Measurements from ENCODE around the gene NCOR2.

Gene NCOR2

DNA sequence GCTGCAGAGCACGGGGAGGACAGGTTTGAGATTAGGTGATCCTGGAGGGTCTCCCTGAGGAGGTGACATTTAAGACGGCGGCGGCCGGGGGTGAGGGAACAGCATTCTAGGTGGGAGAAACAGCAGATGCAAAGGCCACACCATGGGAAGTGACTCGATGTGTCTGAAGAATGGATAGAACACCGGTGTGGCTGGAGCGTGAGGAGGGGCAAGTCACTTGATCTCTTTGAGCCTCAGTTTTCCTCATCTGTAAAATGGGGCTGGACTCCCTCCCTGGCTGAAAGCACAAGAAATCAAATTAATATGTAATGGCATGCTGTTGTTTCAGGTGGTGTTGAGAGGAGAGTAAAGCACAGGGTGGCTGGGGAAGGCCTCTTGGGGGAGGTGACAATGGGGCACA lies 10.0 kb upstream of the NCOR2 start:
- no peak for DNase-seq (ENCODE audit: low read depth in 3 of 3)

- DNase-seq (ENCODE audit: low read depth in 3 of 3): no peak
These were observed 8.7 kb upstream of the NCOR2 start for GRCh38 chr12:124576061-124576650.

DNA sequence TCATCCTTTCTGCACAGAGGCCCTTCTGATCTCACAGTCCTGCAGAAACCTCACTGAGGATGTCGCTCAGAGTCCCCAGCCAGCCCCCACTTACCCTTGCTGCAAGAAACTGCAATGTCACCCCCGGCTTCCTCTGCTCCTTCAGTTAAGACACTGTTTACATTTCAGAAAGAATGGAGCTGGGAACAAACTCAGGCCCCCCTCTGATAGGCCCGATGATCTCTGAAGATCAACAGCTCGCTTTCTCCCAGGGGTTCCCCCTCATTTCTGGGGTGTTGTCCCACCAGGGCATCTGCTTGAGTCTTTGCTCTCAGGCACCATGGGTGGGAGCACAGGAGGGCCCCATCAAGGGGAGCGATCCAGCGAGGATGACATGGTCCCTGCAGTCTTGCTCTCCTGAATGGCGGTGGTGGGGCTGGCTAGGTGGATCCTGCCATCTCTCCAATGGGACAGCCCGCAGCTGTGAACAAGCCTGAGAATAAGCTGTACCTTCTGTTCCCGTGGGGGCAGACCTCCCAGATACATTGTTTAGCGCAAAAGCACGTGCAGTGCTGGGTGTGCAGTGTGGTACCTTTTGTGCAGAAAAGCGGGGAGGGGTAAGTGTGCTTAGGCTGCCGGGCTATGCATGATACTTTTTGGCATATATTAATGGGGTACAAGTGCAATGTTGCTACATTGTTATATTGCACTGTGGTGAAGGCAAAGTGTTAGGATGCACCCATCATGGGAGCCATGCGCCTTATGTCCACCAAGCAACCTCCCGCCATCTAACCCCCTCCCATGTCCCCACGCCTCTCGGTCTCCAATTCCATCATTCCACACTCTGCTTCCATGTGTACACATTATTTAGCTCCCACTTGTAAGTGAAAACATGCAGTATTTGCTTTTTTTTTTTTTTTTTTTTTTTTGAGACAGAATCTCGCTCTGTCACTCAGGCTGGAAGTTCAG lies 6.7 kb upstream of the NCOR2 start:
- DNase-seq (ENCODE audit: low read depth in 3 of 3): no peak

- no peak for DNase-seq (ENCODE audit: low read depth in 3 of 3)
These were observed 4.1 kb upstream of the NCOR2 start for GRCh38 chr12:124571556-124571955.

DNA sequence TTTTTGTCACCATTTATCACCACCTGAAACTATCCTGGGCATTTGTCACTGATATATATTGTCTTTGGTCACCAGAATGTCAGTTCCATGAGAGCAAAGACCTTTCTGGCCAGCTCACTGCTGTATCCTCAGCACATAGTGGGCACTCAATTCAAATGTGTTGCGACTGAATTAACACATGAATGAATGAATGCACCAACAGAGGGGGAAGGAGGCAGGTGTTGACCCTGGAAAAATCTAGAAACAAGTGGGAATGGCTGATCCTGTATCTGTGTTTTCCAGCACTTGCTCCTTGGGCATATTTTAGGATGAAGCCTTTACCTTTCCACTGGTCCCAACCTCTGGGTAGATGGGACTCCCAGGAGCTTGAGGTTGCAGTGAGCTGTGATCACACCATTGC lies 3.4 kb upstream of the NCOR2 start:
- DNase-seq (ENCODE audit: low read depth in 3 of 3): no peak

DNA sequence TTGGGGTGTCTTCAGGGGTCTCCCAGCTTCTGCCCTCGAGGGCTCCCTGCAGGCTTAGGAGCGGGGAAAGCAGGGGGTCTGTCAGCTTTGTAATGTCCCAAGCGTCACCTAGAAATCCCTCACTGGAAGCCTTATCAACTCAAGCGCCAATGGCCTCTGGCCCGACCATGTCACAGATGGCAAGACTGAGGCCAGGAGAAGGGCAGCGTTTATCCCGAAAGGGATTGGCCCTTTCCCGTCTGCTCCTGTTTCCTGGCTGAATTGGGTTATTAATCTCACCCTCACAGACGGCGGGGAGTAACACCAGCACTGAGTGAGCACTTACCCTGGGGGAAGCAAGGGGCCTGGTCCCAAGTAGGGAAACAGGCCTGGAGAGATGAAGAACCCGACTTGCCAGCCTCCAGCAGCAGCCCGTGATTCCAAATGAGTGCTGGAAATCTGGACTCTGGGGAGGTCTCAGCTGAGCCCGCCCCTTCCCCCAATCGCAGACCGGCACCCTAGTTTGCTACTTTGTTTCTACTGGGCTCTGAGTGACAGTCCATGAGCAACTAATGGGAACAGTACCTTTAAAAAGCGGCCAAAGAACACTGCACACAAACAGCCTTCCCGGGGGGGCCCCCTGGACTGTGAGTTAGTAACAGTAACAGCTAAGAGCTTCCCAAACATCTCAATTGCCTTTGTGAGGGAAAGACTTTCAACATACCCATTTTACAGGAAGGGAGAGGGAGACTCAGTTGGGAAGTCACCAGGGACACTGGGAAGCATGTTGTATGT lies 2.1 kb upstream of the NCOR2 start:
- DNase-seq (ENCODE audit: low read depth in 3 of 3): no peak

GRCh38 chr12:124568431-124569374 lies 1.3 kb upstream of the NCOR2 start:
- no peak for DNase-seq (ENCODE audit: low read depth in 3 of 3)

- DNase-seq (ENCODE audit: low read depth in 3 of 3): peak; percentile 66 to 68 (median 67)
These were observed 411 bp upstream of the NCOR2 start for GRCh38 chr12:124567673-124568373.

- peak; percentile 52 to 64 (median 55) for DNase-seq (ENCODE audit: low read depth in 3 of 3)
These were observed 1.0 kb downstream of the NCOR2 start for GRCh38 chr12:124566161-124566996.

DNA sequence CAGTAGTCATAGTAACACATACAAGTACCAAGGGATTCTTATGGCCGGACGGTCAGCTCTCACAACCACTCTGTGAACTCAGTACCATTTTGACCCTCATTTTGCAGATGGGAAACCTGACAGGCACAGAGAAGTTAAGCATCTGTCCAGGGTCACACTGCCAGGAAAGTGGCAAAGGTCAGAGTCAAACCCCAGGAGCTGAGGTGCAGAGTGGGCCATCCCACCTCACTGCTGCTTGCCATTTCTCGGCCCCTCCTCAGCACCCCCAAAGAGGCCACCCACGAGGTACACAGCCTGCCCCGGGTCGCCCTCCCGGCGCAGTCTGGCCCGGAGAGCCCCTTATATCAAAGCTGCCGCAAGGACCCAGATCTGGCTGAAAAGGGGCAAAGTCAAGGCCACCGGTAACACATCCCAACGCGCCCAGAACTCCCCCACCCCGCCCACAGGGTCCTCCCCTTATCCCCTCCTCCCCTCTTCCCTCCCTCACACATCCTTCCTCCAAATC lies 1.7 kb downstream of the NCOR2 start:
- DNase-seq (ENCODE audit: low read depth in 3 of 3): no peak

DNA sequence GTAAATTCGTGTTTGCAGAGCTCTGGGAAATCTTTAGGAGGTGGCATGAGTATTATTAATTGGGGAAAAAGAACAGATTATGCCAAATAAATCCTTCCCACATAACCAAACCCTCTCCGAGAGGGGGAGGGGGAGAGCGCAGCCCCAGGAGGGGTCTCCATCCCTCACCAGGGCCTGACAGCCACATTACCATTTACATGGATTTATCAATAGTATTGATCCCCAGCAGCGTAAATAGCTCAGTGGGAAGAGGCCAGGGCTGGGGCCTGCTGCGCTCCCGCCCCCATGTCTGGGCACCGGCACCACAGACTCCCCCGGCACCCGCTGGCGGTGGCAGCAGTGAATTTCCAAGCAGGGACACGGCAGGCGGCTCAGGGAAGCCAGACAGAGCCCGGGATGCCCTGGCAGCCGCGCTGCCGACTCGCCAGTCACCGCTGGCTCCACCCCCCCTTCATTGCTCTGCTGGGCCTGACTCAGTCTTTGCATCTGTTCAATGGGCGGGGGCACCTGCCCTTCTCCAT lies 2.4 kb downstream of the NCOR2 start:
- DNase-seq (ENCODE audit: low read depth in 3 of 3): no peak

DNA sequence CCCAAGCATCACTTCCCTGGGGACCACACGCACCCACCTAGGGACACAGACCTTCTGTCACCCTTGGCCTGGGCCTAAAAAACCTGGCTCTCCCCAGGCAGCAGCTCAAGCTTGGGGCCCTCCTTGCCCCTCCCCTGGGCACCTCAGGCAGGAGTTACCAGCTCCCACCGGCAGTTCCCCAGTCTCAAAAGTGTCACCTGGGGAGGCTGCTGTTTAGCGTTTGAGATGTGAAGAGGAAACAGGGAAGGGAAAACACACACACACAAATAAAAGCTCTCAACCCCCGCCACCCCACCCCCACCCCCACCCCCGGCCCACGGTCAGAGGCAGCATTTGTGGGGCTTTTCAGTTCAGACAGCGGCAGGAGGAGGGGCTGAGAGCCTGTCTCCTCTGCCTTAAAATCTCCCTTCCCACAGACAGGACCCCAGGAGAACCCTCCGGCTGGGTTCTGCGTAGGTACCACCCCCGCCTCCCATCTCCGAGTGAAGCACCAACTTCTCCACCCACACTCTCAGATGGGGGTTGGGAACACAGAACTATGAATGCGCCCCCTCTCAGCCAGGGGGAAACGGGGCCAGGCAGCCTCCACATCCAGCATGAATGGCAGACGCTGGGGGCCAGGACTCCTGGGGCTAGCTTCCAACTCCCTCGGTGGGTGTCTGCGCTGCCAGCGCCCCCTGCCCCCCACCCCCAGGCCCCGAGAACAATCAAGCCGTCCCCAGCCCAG lies 3.0 kb downstream of the NCOR2 start:
- no peak for DNase-seq (ENCODE audit: low read depth in 3 of 3)

DNA sequence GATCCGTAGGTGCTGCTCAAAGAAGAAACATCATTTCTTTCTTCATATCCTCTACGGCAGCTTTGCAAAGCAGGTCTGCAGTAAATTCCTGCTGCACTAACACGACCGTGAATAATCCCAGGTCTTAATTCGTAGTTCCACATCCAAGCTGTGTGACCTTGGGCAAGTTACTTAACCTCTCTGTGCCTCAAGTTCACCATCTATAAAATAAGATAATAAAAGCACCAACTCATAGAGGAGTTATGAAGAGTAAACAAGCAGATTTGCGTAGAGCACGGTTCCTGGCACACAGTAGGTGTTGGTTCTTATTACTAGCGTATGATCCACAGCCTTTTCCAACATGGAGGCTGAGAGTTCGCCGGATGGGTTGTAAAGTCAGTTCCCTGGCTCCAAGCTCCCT lies 3.6 kb downstream of the NCOR2 start:
- no peak for DNase-seq (ENCODE audit: low read depth in 3 of 3)

DNA sequence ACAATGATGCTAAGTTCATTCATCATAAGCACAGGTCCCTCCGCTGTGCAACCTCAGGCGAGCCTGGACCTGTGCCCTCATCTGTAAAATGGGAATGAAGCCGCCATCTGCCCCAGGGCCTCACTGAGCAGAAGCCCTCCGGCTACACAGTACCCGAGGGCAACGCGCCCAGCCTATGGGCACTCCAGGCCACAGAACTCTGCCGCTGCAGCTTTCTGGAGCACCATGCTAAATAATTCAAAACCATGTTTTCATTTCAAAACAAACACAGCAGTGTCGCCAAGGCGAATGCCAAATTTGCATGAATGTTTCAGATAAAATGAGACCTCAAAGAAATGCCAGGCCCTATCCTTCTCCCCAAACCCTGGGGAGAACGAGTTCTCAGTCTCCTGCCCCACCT lies 4.0 kb downstream of the NCOR2 start:
- DNase-seq (ENCODE audit: low read depth in 3 of 3): no peak

GRCh38 chr12:124562796-124563181 lies 4.6 kb downstream of the NCOR2 start:
- DNase-seq (ENCODE audit: low read depth in 3 of 3): no peak

GRCh38 chr12:124562018-124562795 lies 5.2 kb downstream of the NCOR2 start:
- no peak for DNase-seq (ENCODE audit: low read depth in 3 of 3)

DNA sequence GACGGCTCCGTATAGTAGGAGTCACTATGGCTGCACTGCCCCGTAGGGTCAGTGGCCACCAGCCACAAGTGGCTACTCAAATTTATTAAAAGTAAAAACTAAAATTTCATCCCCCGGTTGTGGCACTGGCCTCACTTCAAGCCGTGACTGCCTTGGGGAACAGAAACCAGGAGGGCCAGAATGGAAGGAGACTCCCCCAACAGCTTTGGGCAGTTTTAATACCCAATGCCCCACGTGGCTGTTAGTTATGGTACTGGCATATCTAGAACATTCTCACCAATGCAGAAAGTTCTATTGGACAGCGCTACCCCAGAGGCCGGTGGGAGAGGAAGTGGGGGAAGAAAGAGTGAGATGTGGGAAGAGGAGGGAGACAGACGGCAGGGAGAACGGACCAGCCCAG lies 6.2 kb downstream of the NCOR2 start:
- no peak for DNase-seq (ENCODE audit: low read depth in 3 of 3)
